BLaER1 treated with 17β-estradiol and CSF1 and Interleukin-3, amounts not matched to agents 10 nM and 100 nM (cell line): ENCODE data around the gene STX8.

ENCODE experiments used
- H3K27ac ChIP-seq, 11 experiments: shearing (Covaris generic); formaldehyde crosslinking; 2 replicates each; pipeline ENCODE4 v1.8.1; 2022
- H3K27me3 ChIP-seq, 11 experiments: shearing (Covaris generic); formaldehyde crosslinking; 2 replicates each; pipeline ENCODE4 v1.8.1; 2022
- H3K36me3 ChIP-seq, 11 experiments: shearing (Covaris generic); formaldehyde crosslinking; 2 replicates each; pipeline ENCODE4 v1.8.1; 2022
- H3K4me1 ChIP-seq, 10 experiments: shearing (Covaris generic); formaldehyde crosslinking; 2 replicates each; pipeline ENCODE4 v1.8.1; 2022
- H3K4me2 ChIP-seq, 11 experiments: shearing (Covaris generic); formaldehyde crosslinking; 2 replicates each; pipeline ENCODE4 v1.8.1; 2022
- H3K4me3 ChIP-seq, 10 experiments: shearing (Covaris generic); formaldehyde crosslinking; 2 replicates each; pipeline ENCODE4 v1.8.1; 2022
- H3K9ac ChIP-seq, 11 experiments: shearing (Covaris generic); formaldehyde crosslinking; 2 replicates each; pipeline ENCODE4 v1.8.1; 2022
- H3K9me3 ChIP-seq, 11 experiments: shearing (Covaris generic); formaldehyde crosslinking; replicated peaks in 1 of 11; 2 replicates each; pipeline ENCODE4 v1.8.1; 2022
- H4K20me1 ChIP-seq, 11 experiments: shearing (Covaris generic); formaldehyde crosslinking; 2 replicates each; pipeline ENCODE4 v1.8.1; 2022
- Cebpa-rat ChIP-seq, 11 experiments: shearing (Covaris generic); IDR thresholded peaks; 2 replicates each; pipeline ENCODE4 v1.8.1; 2022

STX8 gene

GRCh38 chr17:9435165-9435564 is 140.5 kb downstream of the STX8 start:
- Histone ChIP-seq H4K20me1 (peaks cover 0 to 15% (median 0%) of the 10 kb centered on the region in 11 experiments; a peak in 2 of 22 replicates), H3K27ac (no peak overlapping the region), H3K4me1 (peaks cover 8 to 24% (median 13%) of the 10 kb centered on the region in 10 experiments), H3K36me3 (peaks cover 0 to 35% (median 0%) of the 10 kb centered on the region in 11 experiments; a peak in 5 of 22 replicates), H3K4me3 (no peak overlapping the region), H3K9ac (no peak overlapping the region), H3K4me2 (no peak overlapping the region), H3K9me3 (no peaks in the 10 kb centered on the region), H3K27me3 (no peaks in the 10 kb centered on the region)
- no peak for TF ChIP-seq Cebpa-rat (IDR thresholded peaks at IDR 0.05)

GRCh38 chr17:9434642-9435057 is 141.0 kb downstream of the STX8 start:
- H4K20me1 ChIP-seq = peaks cover 0 to 15% (median 0%) of the 10 kb centered on the region in 11 experiments; a peak in 2 of 22 replicates

GRCh38 chr17:9432934-9433421 is 142.6 kb downstream of the STX8 start:
- peaks cover 0 to 27% (median 0%) of the 10 kb centered on the region in 11 experiments; a peak in 5 of 22 replicates for H3K36me3 ChIP-seq
- H3K4me1 ChIP-seq = peaks cover 8 to 24% (median 13%) of the 10 kb centered on the region in 10 experiments
- H3K9ac ChIP-seq = no peak overlapping the region
- no peak overlapping the region for H3K27ac ChIP-seq
- H3K4me2 ChIP-seq = peak overlapping the region; percentile 32 to 77 (median 57)
- no peak for TF ChIP-seq Cebpa-rat (IDR thresholded peaks at IDR 0.05)
- peaks cover 0 to 15% (median 0%) of the 10 kb centered on the region in 11 experiments; a peak in 3 of 22 replicates for H4K20me1 ChIP-seq
- H3K4me3 ChIP-seq = no peak overlapping the region
- no peaks in the 10 kb centered on the region for H3K9me3 ChIP-seq
- H3K27me3 ChIP-seq = no peaks in the 10 kb centered on the region

More at GRCh38 chr17:9434642-9435057, 141.0 kb downstream of the STX8 start:
- H3K4me1 ChIP-seq = peaks cover 8 to 24% (median 13%) of the 10 kb centered on the region in 10 experiments
- H3K27ac ChIP-seq = no peak overlapping the region
- no peak overlapping the region for H3K4me3 ChIP-seq
- peaks cover 0 to 30% (median 0%) of the 10 kb centered on the region in 11 experiments; a peak in 5 of 22 replicates for H3K36me3 ChIP-seq
- H3K4me2 ChIP-seq = no peak overlapping the region
- no peak for TF ChIP-seq Cebpa-rat (IDR thresholded peaks at IDR 0.05)
- H3K27me3 ChIP-seq = no peaks in the 10 kb centered on the region
- no peaks in the 10 kb centered on the region for H3K9me3 ChIP-seq
- no peak overlapping the region for H3K9ac ChIP-seq

GRCh38 chr17:9432134-9432885 is 143.3 kb downstream of the STX8 start:
- Histone ChIP-seq H3K4me1 (peaks cover 8 to 24% (median 13%) of the 10 kb centered on the region in 10 experiments), H3K36me3 (peaks cover 0 to 27% (median 0%) of the 10 kb centered on the region in 11 experiments; a peak in 5 of 22 replicates), H3K27ac (no peak overlapping the region), H4K20me1 (peaks cover 0 to 15% (median 0%) of the 10 kb centered on the region in 11 experiments; a peak in 3 of 22 replicates), H3K9me3 (no peaks in the 10 kb centered on the region), H3K9ac (no peak overlapping the region), H3K27me3 (no peaks in the 10 kb centered on the region), H3K4me3 (no peak overlapping the region), H3K4me2 (peak overlapping the region in 10 of 11 experiments; percentile 32 to 77 (median 58); a peak in 19 of 22 replicates)
- TF ChIP-seq Cebpa-rat (IDR thresholded peaks at IDR 0.05) = no peak

GRCh38 chr17:9431620-9432019 is 144.0 kb downstream of the STX8 start:
- TF ChIP-seq Cebpa-rat (IDR thresholded peaks at IDR 0.05) = no peak
- Histone ChIP-seq H3K27ac (no peak overlapping the region), H3K4me1 (peaks cover 8 to 24% (median 13%) of the 10 kb centered on the region in 10 experiments), H3K9me3 (no peaks in the 10 kb centered on the region), H3K4me2 (no peak overlapping the region), H3K27me3 (no peaks in the 10 kb centered on the region), H3K36me3 (peaks cover 0 to 24% (median 0%) of the 10 kb centered on the region in 11 experiments; a peak in 5 of 22 replicates), H3K4me3 (no peak overlapping the region), H3K9ac (no peak overlapping the region), H4K20me1 (peaks cover 0 to 15% (median 0%) of the 10 kb centered on the region in 11 experiments; a peak in 3 of 22 replicates)

GRCh38 chr17:9427465-9428315 is 147.9 kb downstream of the STX8 start:
- TF ChIP-seq Cebpa-rat (IDR thresholded peaks at IDR 0.05) = no peak

GRCh38 chr17:9424071-9424640 is 151.5 kb downstream of the STX8 start:
- no peak overlapping the region for H3K9ac ChIP-seq
- H3K4me3 ChIP-seq = no peak overlapping the region
- H3K36me3 ChIP-seq = peaks cover 4 to 45% (median 13%) of the 10 kb centered on the region in 11 experiments; a peak in 12 of 22 replicates
- H3K9me3 ChIP-seq = peaks cover 15 to 35% (median 26%) of the 10 kb centered on the region in 11 experiments
- H3K4me1 ChIP-seq = no peaks in the 10 kb centered on the region
- no peak overlapping the region for H3K27ac ChIP-seq
- H3K4me2 ChIP-seq = no peak overlapping the region
- no peaks in the 10 kb centered on the region; a peak in 2 of 22 replicates for H4K20me1 ChIP-seq
- TF ChIP-seq Cebpa-rat (IDR thresholded peaks at IDR 0.05) = no peak
- H3K27me3 ChIP-seq = no peaks in the 10 kb centered on the region

More at GRCh38 chr17:9427465-9428315, 147.9 kb downstream of the STX8 start:
- Histone ChIP-seq H3K9me3 (peaks cover 0 to under 1% (median 0%) of the 10 kb centered on the region in 11 experiments; a peak in 2 of 22 replicates), H3K4me3 (no peak overlapping the region), H4K20me1 (peaks cover 0 to 7% (median 0%) of the 10 kb centered on the region in 11 experiments; a peak in 4 of 22 replicates), H3K4me2 (no peak overlapping the region), H3K9ac (no peak overlapping the region), H3K4me1 (peaks cover under 1 to 6% (median 4%) of the 10 kb centered on the region in 10 experiments; a peak in 18 of 20 replicates), H3K27ac (no peak overlapping the region), H3K27me3 (no peaks in the 10 kb centered on the region), H3K36me3 (peaks cover 0 to 21% (median 0%) of the 10 kb centered on the region in 11 experiments; a peak in 4 of 22 replicates)

GRCh38 chr17:9421525-9421924 is 154.1 kb downstream of the STX8 start:
- no peak overlapping the region for H3K4me3 ChIP-seq
- H3K4me2 ChIP-seq = no peak overlapping the region
- no peak for TF ChIP-seq Cebpa-rat (IDR thresholded peaks at IDR 0.05)

More at GRCh38 chr17:9421525-9421924, 154.1 kb downstream of the STX8 start:
- no peaks in the 10 kb centered on the region; a peak in 1 of 22 replicates for H4K20me1 ChIP-seq
- no peaks in the 10 kb centered on the region for H3K4me1 ChIP-seq
- H3K36me3 ChIP-seq = peaks cover 4 to 61% (median 22%) of the 10 kb centered on the region in 11 experiments; a peak in 12 of 22 replicates
- H3K27me3 ChIP-seq = no peaks in the 10 kb centered on the region
- no peak overlapping the region for H3K27ac ChIP-seq
- H3K9ac ChIP-seq = no peak overlapping the region
- H3K9me3 ChIP-seq = peaks cover 35 to 59% (median 48%) of the 10 kb centered on the region in 11 experiments
